ENCODE results near the gene NEK1.

DNA sequence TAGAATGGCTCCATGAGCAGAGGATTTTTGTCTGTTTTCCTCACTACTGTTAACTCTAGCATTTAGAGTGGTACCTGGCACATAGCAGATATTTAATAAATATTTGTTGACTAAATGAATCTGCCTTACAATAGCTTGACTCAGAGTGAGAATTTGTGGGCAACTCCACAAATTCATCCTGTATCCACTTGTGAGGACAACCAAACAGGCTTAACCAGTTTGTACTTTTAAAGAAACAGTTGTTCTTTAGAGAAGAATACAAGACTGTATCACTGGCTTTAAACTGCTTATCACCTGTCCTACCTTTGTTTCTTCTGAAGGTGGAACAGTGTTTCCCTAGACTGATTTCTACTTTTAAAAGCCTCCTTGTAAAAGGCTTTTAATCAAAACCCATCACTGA, 200.3 kb downstream of the NEK1 start:
- TF ChIP-seq, protein P1, sequence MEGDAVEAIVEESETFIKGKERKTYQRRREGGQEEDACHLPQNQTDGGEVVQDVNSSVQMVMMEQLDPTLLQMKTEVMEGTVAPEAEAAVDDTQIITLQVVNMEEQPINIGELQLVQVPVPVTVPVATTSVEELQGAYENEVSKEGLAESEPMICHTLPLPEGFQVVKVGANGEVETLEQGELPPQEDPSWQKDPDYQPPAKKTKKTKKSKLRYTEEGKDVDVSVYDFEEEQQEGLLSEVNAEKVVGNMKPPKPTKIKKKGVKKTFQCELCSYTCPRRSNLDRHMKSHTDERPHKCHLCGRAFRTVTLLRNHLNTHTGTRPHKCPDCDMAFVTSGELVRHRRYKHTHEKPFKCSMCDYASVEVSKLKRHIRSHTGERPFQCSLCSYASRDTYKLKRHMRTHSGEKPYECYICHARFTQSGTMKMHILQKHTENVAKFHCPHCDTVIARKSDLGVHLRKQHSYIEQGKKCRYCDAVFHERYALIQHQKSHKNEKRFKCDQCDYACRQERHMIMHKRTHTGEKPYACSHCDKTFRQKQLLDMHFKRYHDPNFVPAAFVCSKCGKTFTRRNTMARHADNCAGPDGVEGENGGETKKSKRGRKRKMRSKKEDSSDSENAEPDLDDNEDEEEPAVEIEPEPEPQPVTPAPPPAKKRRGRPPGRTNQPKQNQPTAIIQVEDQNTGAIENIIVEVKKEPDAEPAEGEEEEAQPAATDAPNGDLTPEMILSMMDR (IDR thresholded peaks at IDR 0.05), result no peak
- no peak for TF ChIP-seq POLR2A (IDR thresholded peaks at IDR 0.05)
- TF ChIP-seq EP300 (IDR thresholded peaks at IDR 0.05), result no peak
